K562 (cell line): ENCODE measurements around the gene RAB13. TPM values are rescaled to one million over a fixed set of nuclear protein-coding genes. Genes with fewer than 3 reads are reported as not detected.

Experiments used
- BHLHE40 ChIP-seq: IDR thresholded peaks from 2 replicates; pipeline ENCODE4 v1.6.1; 2011; ENCODE audit warnings: low read length, improper control_type of control experiment
- CBX1 ChIP-seq: sonication (generic); IDR thresholded peaks from 2 replicates; pipeline ENCODE4 v1.6.1; 2016; ENCODE audit warnings: antibody characterized with exemption, low read depth, mild to moderate bottlenecking
- CTBP1 ChIP-seq: fragments of 450-650 bp; IDR thresholded peaks from 2 replicates; pipeline ENCODE4 v1.6.1; 2016; ENCODE audit warnings: borderline replicate concordance
- CTCF ChIP-seq, 3 experiments: IDR thresholded peaks in 2 of 3; conservative IDR thresholded peaks in 1 of 3; 2 replicates each; pipeline ENCODE4 v1.5.1; 2011 to 2012; ENCODE audit warnings: low read length in 3 of 3, mild to moderate bottlenecking in 3 of 3, control low read depth in 2 of 3, improper control_type of control experiment in 1 of 3, inconsistent platforms in 1 of 3, low read depth in 1 of 3, mixed read lengths in 1 of 3, moderate library complexity in 1 of 3; ENCODE audit not compliant: insufficient read depth in 2 of 3
- CXXC5 ChIP-seq: fragments of 250-450 bp; sonication (Bioruptor Pico); IDR thresholded peaks from 2 replicates; pipeline ENCODE4 v1.8.0; 2022; ENCODE audit warnings: inconsistent platforms, mild to moderate bottlenecking, moderate library complexity
- ETS1 ChIP-seq: conservative IDR thresholded peaks from 2 replicates; pipeline ENCODE4 v1.6.1; 2011; ENCODE audit warnings: low read depth, mild to moderate bottlenecking, low read length; ENCODE audit not compliant: control insufficient read depth
- FIP1L1 ChIP-seq: fragments of 200-400 bp; formaldehyde crosslinking; IDR thresholded peaks from 2 replicates; pipeline ENCODE4 v1.6.1; 2018; ENCODE audit warnings: mild to moderate bottlenecking, low read depth, low read length; ENCODE audit not compliant: poor library complexity, severe bottlenecking
- GABPB1 ChIP-seq: sonication (generic); formaldehyde crosslinking; IDR thresholded peaks from 2 replicates; pipeline ENCODE4 v1.8.0; 2022; ENCODE audit warnings: mild to moderate bottlenecking, missing genetic modification reagents
- MAX ChIP-seq: sonication (generic); formaldehyde crosslinking; IDR thresholded peaks from 2 replicates; pipeline ENCODE4 v1.9.0; 2022; ENCODE audit warnings: mild to moderate bottlenecking, missing genetic modification reagents
- MAZ ChIP-seq, 2 experiments: fragments of 450-650 bp in 1 of 2; sonication (generic) in 1 of 2; formaldehyde crosslinking; IDR thresholded peaks in 1 of 2; conservative IDR thresholded peaks in 1 of 2; 2 replicates each; pipeline versions ENCODE4 v1.4.0 to v1.5.0; 2020; ENCODE audit warnings: mild to moderate bottlenecking in 1 of 2, missing genetic modification reagents in 1 of 2
- NR1H2 ChIP-seq: sonication (generic); formaldehyde crosslinking; IDR thresholded peaks from 2 replicates; pipeline ENCODE4 v1.4.0; 2020; ENCODE audit warnings: mild to moderate bottlenecking, missing genetic modification reagents
- POLR2A ChIP-seq: fragments of 450-650 bp; conservative IDR thresholded peaks from 2 replicates; pipeline ENCODE4 v1.6.1; 2016
- POLR2AphosphoS5 ChIP-seq: IDR thresholded peaks from 2 replicates; pipeline ENCODE4 v1.6.1; 2011; ENCODE audit warnings: mild to moderate bottlenecking, low read depth, low read length, moderate library complexity; ENCODE audit not compliant: control insufficient read depth, insufficient read depth
- POLR2G ChIP-seq: fragments of 200-400 bp; formaldehyde crosslinking; IDR thresholded peaks from 2 replicates; pipeline ENCODE4 v1.6.1; 2017; ENCODE audit warnings: low read depth, mild to moderate bottlenecking, antibody characterized with exemption, low read length, moderate library complexity
- PRPF4 ChIP-seq: fragments of 200-400 bp; formaldehyde crosslinking; IDR thresholded peaks from one replicate; pipeline ENCODE4 v1.6.1; 2017; ENCODE audit warnings: low read length, low read depth, mild to moderate bottlenecking; ENCODE audit not compliant: insufficient read depth, poor library complexity, severe bottlenecking
- RAD21 ChIP-seq, 2 experiments: fragments of 250-450 bp in 1 of 2; fragments of 450-650 bp in 1 of 2; sonication (Bioruptor Pico) in 1 of 2; formaldehyde crosslinking in 1 of 2; IDR thresholded peaks in 1 of 2; conservative IDR thresholded peaks in 1 of 2; 2 replicates each; pipeline versions ENCODE4 v1.4.0 to v1.8.0; 2020 to 2022; ENCODE audit warnings: mild to moderate bottlenecking in 2 of 2, moderate library complexity in 1 of 2
- RBFOX2 ChIP-seq: fragments of 200-400 bp; formaldehyde crosslinking; IDR thresholded peaks from 2 replicates; pipeline ENCODE4 v1.6.1; 2017; ENCODE audit warnings: low read depth, mild to moderate bottlenecking, low read length, moderate library complexity
- RUNX1 ChIP-seq: sonication (generic); IDR thresholded peaks from 2 replicates; pipeline ENCODE4 v1.6.1; 2016; ENCODE audit warnings: antibody characterized with exemption, low read depth
- SMAD2 ChIP-seq: fragments of 150-350 bp; IDR thresholded peaks from 2 replicates; pipeline ENCODE4 v1.6.1; 2014; ENCODE audit warnings: low read depth, mild to moderate bottlenecking, low read length
- SMAD3 ChIP-seq: fragments of 450-650 bp; formaldehyde crosslinking; conservative IDR thresholded peaks from 2 replicates; pipeline ENCODE4 v1.4.0; 2020; ENCODE audit warnings: mild to moderate bottlenecking
- SMAD4 ChIP-seq: fragments of 250-450 bp; sonication (Bioruptor Pico); conservative IDR thresholded peaks from 2 replicates; pipeline ENCODE4 v1.8.0; 2021; ENCODE audit warnings: inconsistent platforms, mild to moderate bottlenecking, moderate library complexity
- ZNF121 ChIP-seq: sonication (generic); formaldehyde crosslinking; conservative IDR thresholded peaks from 2 replicates; pipeline ENCODE4 v1.8.0; 2022; ENCODE audit warnings: missing genetic modification reagents
- polyA plus RNA-seq, 8 experiments: library from polyadenylated mRNA; depleted of rRNA in 4 of 8; stranded (reverse) in 5 of 8; unstranded in 3 of 8; fragments of >200 nt; fragmentation: Nextera tagmentation in 2 of 8; fragmentation: Illumina TruSeq in 1 of 8; extraction: Ambion mirVana in 2 of 8; extraction: Trizol in 1 of 8; gene quantifications; 2 replicates each; pipeline versions ENCODE4 v1.2.1 to v1.2.3, GENCODE V29; 2011 to 2014; ENCODE audit warnings: inconsistent platforms in 1 of 8, missing spikeins in 1 of 8
- total RNA-seq, 7 experiments: library from RNA; depleted of rRNA in 6 of 7; stranded (reverse); fragments of >200 nt in 6 of 7; fragmentation: Illumina TruSeq in 2 of 7; extraction: Trizol in 2 of 7; gene quantifications; 2 replicates each; pipeline versions ENCODE4 v1.2.1 to v1.2.3, GENCODE V29; 2011 to 2021; ENCODE audit warnings: low replicate concordance in 1 of 7
- TF ChIP-seq, protein P1 (sequence below), 2 experiments: fragments of 450-650 bp; IDR thresholded peaks; 2 replicates each; pipeline ENCODE4 v1.6.1; 2016

RAB13 gene
- total and polyA plus RNA-seq, 9 of the 15 experiments (the other 6 are each of a cell fraction or from before 2014, with no cell fraction given), result 22.3 to 100 (median 39.8) TPM

DNA sequence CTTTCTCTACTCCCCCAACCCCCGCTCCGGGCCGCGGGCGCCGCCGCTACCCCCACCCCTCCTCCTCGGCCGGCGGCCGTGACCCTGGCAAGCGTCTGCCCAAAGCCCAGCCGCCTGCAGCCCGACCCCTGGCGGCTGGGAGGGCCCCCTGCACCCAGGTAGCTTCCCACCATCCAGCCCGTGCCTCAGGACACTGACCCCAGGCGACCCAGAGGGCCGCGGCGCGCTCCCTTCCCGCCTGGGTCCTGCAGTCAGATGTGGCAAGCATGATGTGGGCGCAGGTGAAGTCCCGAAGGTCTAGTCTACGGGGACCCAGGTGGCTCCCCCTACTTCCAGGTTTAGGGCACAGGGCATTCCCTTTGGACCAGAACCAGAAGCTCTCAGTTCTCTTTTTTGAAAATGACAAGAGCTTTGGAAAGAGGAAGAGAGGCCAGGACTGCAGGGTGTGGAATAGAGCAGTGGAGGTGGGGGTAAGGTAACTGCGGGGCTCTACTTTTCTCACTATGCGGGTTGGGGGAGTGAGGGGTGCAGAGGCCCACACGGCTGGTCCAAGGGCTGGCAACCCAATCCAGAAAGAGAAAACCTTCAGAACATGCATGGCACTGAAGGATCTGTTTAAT, 39.4 kb downstream of the RAB13 start, which contains the start of gene DENND4B (continued):
- peak; percentile 47 for TF ChIP-seq CXXC5 (CRISPR knock-in tag)
- 0 out of 2 replicates have a peak, but pooled peaks have one; percentile 18 for TF ChIP-seq NR1H2 (CRISPR knock-in tag)
- peak; percentile 78 for TF ChIP-seq FIP1L1
- peak; percentile 82 to 94 (median 89) for TF ChIP-seq CTCF (IDR thresholded peaks at IDR 0.05 in 2 of 3, conservative IDR thresholded peaks at IDR 0.05 in 1 of 3; ENCODE audit: insufficient read depth in 2 of 3, low read depth in 1 of 3, low read length in 3 of 3)
- no peak for TF ChIP-seq ZNF121 (CRISPR knock-in tag)
- TF ChIP-seq CTBP1, result peak; percentile 78; the same call in 1 of the 2 replicates
- TF ChIP-seq GABPB1 (CRISPR knock-in tag), result no peak
- TF ChIP-seq RAD21 (CRISPR knock-in tag; conservative IDR thresholded peaks at IDR 0.05 in 1 of 2, IDR thresholded peaks at IDR 0.05 in 1 of 2), result peak; percentile 44 to 57; a peak in 3 of 4 replicates
- peak; percentile 62; the same call in 1 of the 2 replicates for TF ChIP-seq ETS1
- peak; percentile 67 for TF ChIP-seq POLR2AphosphoS5
- TF ChIP-seq MAZ (CRISPR knock-in tag; conservative IDR thresholded peaks at IDR 0.05 in 1 of 2, IDR thresholded peaks at IDR 0.05 in 1 of 2), result peak in 1 of 2 experiments; percentile 82; a peak in 3 of 4 replicates
- TF ChIP-seq RBFOX2, result peak; percentile 64
- TF ChIP-seq MAX (CRISPR knock-in tag), result peak; percentile 37; the same call in 1 of the 2 replicates
- peak; percentile 82 for TF ChIP-seq SMAD4 (CRISPR knock-in tag)
- no peak for TF ChIP-seq SMAD3
- no peak for TF ChIP-seq SMAD2
- TF ChIP-seq, protein P1, sequence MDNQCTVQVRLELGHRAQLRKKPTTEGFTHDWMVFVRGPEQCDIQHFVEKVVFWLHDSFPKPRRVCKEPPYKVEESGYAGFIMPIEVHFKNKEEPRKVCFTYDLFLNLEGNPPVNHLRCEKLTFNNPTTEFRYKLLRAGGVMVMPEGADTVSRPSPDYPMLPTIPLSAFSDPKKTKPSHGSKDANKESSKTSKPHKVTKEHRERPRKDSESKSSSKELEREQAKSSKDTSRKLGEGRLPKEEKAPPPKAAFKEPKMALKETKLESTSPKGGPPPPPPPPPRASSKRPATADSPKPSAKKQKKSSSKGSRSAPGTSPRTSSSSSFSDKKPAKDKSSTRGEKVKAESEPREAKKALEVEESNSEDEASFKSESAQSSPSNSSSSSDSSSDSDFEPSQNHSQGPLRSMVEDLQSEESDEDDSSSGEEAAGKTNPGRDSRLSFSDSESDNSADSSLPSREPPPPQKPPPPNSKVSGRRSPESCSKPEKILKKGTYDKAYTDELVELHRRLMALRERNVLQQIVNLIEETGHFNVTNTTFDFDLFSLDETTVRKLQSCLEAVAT (IDR thresholded peaks at IDR 0.05), result peak in 1 of 2 experiments; percentile 63; a peak in 1 of 4 replicates
- TF ChIP-seq BHLHE40, result peak; percentile 78
- TF ChIP-seq POLR2G, result peak; percentile 77
- no peak for TF ChIP-seq PRPF4
- no peak for TF ChIP-seq RUNX1
- TF ChIP-seq POLR2A, result peak; percentile 41; the same call in 1 of the 2 replicates
- TF ChIP-seq CBX1, result no peak; the same call in 1 of the 2 replicates
